Right ventricle myocardium inferior (tissue), 1 donor: Measurements from ENCODE around the gene FRAS1. TPM values are rescaled to one million over a fixed set of nuclear protein-coding genes. Genes with fewer than 3 reads are reported as not detected.

Experiments
- ATAC-seq: fragments of 200-7000 bp; cut with Tn5 transposase; one replicate; pipeline ENCODE4 v1.9.1; 2020; ENCODE audit warnings: mild to moderate bottlenecking, moderate library complexity
- DNase-seq: peaks from one replicate; pipeline ENCODE4 v3.0.0; 2021; ENCODE audit errors: missing footprints
- intact Hi-C: fragments of 100-400 bp; cut with DNase I; formaldehyde crosslinking; loops from one replicate; pipeline ENCODE4 v1.11.0; 2022
- total RNA-seq: library from RNA; stranded (reverse); fragmentation: NEBNext Ultra II Directional; extraction: Animal tissue kit (Norgen Biotek cat#: 25700); gene quantifications from one replicate; pipeline ENCODE4 v1.2.1, GENCODE V29; 2021
- donor health status: DM: no; HTN: yes; CAD: no; lungs with severe emphysema.

FRAS1 gene
- total RNA-seq, 1 donor from 2014 or later, result 2.2 TPM

GRCh38 chr4:78362310-78362709 lies 305.2 kb downstream of the FRAS1 start:
- intact Hi-C loops, result no loop called here
- DNase-seq (no peak), ATAC-seq (no peak)

GRCh38 chr4:78363031-78363570 lies 306.0 kb downstream of the FRAS1 start:
- no peak for DNase-seq
- intact Hi-C loops, result no loop called here
- no peak for ATAC-seq

DNA sequence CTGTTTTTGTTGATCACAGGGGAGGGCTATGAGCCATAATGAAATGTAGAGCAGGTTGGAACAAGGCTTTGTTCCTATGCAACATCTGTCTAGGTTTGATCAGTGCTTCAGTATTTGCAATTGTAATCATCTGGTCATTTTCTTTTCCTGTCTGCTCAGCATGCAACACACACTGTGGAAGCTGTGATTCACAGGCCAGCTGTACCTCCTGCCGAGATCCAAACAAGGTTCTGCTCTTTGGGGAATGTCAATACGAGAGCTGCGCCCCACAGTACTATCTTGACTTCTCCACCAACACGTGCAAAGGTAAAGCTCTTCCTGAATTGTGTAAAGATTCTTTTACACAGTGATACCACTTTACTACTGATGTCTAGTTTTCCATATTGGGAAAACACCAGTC lies 312.6 kb downstream of the FRAS1 start:
- intact Hi-C loops, result no loop called here
- DNase-seq (no peak), ATAC-seq (no peak)

GRCh38 chr4:78370631-78371372 lies 313.7 kb downstream of the FRAS1 start:
- DNase-seq (no peak), ATAC-seq (no peak)
- intact Hi-C loops, result no loop called here

- ATAC-seq, result no peak
- intact Hi-C loops, result no loop called here
- no peak for DNase-seq
These were observed 315.3 kb downstream of the FRAS1 start for GRCh38 chr4:78372355-78372988.

- no peak for DNase-seq
- ATAC-seq, result no peak
- intact Hi-C loops, result no loop called here
These were observed 320.4 kb downstream of the FRAS1 start for GRCh38 chr4:78377555-78377954.

- ATAC-seq, result no peak
- intact Hi-C loops, result no loop called here
- DNase-seq, result no peak
These were observed 321.9 kb downstream of the FRAS1 start for GRCh38 chr4:78379040-78379439.

DNA sequence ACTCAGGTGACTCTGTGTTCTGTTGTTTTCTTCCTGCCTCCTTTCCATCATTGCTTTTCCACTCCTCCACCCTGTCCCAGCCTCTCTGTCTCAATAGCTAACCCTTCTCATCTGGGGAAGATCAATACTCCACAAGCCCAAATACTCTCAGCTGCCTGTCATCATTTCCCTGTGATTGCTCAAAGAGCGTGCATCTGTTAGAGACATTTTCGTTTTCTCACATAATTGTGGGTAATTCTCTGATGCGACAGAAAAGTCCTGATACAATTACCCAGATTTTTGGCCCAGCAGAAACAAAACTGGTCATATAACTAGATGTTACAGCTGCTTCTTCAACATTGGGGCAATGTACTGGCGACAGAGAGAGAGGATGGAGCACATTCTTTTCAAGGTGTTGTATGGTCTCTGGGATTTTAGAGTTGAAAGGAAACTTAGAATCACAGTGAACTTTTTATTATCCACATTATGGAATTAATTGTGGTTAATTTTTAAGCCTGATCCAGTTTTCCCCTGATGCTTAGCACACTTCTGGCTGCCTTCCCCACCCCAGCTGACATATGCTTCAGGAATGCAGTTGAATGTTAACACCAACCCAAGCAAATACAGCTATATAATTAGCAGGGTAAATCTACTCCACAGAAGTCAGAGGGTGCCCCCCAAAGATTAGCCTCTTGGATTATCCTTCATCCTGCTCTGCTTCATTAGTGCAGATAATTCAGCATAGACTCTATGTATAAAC lies 323.0 kb downstream of the FRAS1 start:
- ATAC-seq (no peak), DNase-seq (no peak)
- intact Hi-C loops, result no loop called here

DNA sequence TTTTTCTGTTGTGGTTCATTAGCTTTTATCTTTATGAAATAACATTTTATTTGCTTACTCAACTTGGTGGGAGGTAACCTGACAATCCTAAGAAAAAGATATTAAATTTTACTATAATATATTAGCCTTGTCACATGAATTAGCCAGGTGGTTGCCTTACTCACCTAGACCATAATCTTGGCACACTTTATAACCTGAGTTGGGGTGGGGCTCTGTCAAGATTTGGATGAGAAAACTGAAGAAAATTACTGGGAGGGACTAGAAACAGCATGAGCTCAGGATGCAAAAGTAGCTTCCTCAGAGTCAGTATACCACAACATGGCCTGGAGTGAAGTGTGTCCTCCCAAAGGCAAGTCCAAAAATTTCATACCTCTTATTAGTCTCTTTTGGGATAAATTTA lies 329.6 kb downstream of the FRAS1 start:
- DNase-seq (no peak), ATAC-seq (no peak)
- intact Hi-C loops, result no loop called here

DNA sequence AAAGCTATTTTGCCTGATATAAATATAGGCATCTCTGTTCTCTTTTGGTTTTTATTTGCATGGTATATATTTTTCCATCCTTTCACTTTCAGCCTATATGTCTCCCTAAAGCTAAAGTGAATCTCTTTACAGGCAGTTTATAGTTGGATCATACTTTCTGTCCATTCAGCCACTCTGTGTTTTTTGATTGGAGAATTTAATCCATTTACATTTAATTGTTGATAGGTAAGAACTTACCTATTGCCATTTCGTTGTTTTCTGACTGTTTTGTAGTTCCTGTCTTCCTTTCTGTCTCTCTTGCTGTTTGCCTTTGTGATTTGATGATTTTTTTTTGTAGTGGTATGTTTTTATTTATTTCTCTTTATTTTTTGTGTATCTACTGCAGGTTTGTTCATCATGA lies 338.5 kb downstream of the FRAS1 start:
- DNase-seq (no peak), ATAC-seq (no peak)
- intact Hi-C loops, result no loop called here

GRCh38 chr4:78396613-78397291 lies 339.6 kb downstream of the FRAS1 start:
- ATAC-seq, result no peak
- DNase-seq, result no peak
- intact Hi-C loops, result no loop called here

DNA sequence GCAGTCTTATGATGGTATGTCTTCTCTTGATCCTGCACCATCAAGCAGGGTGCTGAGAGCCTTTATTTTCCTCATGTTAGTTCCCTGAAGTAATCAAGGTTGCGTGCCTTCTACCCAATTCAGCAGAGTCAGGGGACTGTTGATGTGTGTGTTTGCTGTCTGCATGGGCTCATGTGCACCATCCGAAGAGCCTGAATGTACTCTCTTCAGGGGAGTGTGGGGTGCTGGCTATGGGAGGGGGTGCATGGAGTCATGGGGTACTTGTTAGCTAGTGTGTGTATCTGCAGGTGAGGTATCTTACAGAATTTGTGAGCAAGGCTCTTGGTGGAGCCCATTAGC lies 340.1 kb downstream of the FRAS1 start:
- intact Hi-C loops, result no loop called here
- DNase-seq (no peak), ATAC-seq (no peak)

- intact Hi-C loops, result no loop called here
- no peak for DNase-seq
These were observed 352.6 kb downstream of the FRAS1 start for GRCh38 chr4:78409612-78410202.

DNA sequence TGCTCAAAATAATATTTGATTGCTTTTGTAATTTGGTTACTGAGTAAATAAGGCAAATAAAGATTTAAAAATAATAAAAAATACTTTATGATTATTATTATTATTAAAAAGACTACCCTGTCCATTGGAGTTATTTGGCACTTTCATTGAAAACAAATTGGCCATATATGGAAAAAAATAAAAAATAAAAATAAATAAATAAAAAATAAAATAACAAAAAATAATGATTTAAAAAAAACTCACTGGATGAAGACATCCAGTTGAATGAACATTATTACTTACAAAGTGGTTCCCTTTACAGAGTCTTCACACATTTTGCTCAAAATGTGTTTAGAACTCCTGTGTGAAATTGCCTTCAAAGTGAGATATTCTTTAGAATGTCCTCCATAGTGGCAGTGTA lies 353.1 kb downstream of the FRAS1 start:
- no peak for ATAC-seq
- no peak for DNase-seq
- intact Hi-C loops, result no loop called here

More at GRCh38 chr4:78409612-78410202, 352.6 kb downstream of the FRAS1 start:
- ATAC-seq, result no peak

- DNase-seq (no peak), ATAC-seq (no peak)
- intact Hi-C loops, result no loop called here
These were observed 353.6 kb downstream of the FRAS1 start for GRCh38 chr4:78410676-78411075.

DNA sequence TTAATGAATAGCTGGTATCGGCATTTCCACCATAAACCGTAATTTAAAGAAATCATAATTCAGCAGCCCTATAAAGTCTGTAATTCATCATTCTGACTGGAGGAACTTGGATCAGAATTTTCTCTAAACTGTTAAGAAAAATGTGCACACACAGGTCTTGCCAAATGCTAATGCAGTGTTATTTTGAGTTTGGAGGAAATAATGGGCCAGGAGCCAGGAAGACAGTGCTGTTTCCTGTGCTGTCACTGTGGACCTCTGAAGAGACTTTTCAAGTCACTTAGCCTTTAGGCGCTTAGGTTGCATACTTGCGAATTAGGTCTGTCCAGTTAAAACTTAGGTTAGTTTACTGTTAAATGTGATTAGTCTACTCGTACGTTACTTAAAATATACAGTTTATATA lies 357.0 kb downstream of the FRAS1 start:
- intact Hi-C loops, result no loop called here
- DNase-seq (no peak), ATAC-seq (no peak)

DNA sequence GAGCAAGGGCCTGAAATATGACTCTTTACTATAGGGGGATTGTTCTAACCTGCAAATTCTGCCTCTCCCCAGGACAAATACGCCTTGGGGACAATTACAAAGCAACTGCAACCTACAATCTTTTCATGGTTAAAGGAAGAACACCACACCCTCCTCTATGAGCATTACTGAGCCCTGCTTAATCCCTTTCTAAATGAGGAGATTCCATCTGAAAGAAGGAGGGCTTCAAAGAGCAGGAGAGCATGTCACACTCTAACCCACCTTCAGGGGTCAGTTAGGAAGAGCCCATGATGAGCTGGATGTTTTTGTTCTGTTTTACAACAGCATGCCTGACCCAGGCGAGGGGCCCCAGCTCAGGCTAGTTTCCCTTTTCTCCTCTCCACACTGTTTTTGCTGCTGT lies 360.5 kb downstream of the FRAS1 start:
- no peak for DNase-seq
- ATAC-seq, result no peak
- intact Hi-C loops, result no loop called here

DNA sequence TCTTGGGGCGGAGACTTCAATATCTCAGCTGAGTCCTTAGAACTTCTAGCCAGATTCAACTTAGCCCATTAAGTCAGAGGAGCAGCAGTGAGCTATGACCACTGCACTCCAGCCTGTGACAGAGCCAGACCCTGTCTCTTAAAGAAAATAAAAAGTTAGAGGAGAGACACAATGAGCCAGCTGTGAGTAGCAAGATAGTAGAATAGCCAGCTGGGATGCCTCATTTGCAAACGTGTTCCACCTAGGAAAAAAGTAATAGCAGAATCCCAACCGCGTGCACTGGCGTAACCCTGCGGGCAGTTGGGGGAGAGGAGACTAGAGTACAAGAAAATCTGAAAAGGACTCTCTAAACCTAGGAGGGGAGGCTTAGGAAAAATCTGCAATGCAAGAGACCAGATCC lies 361.3 kb downstream of the FRAS1 start:
- intact Hi-C loops, result no loop called here
- ATAC-seq, result peak; percentile 20
- no peak for DNase-seq

GRCh38 chr4:78423790-78424189 lies 366.7 kb downstream of the FRAS1 start:
- DNase-seq, result no peak
- intact Hi-C loops, result no loop called here
- ATAC-seq, result no peak
